ENCODE measurements around the gene PLN.

- TF ChIP-seq CTCF (IDR thresholded peaks at IDR 0.05; ENCODE audit: poor library complexity) (no peak), EZH2phosphoT487 (IDR thresholded peaks at IDR 0.05; ENCODE audit: low read depth, severe bottlenecking, unreplicated experiment) (no peak), EZH2 (IDR thresholded peaks at IDR 0.05; ENCODE audit: borderline replicate concordance) (no peak)
Observed at GRCh38 chr6:118596774-118597320, 48.8 kb downstream of the PLN start.

All from hepatocyte (in vitro differentiated cells).